Adrenal gland (tissue), 12 donors: ENCODE results near the gene NPEPL1. TPM values are rescaled to one million over a fixed set of nuclear protein-coding genes. Genes with fewer than 3 reads are reported as not detected.

ENCODE experiments used
- DNase-seq, 7 donors: peaks; one replicate each; pipeline ENCODE4 v3.0.0-alpha.2; 2019 to 2020
- H3K27ac ChIP-seq, 5 donors: fragments of 200-600 bp; sonication (generic) in 4 of 5; 1 replicate in 3 of 5; 2 replicates in 2 of 5; pipeline versions ENCODE4 v1.5.1 to v1.8.0; 2016 to 2020; ENCODE audit warnings: mild to moderate bottlenecking in 1 of 5
- H3K27me3 ChIP-seq: fragments of 200-600 bp; 2 replicates; pipeline ENCODE4 v1.8.0; 2021
- H3K36me3 ChIP-seq, 2 donors: fragments of 200-600 bp; replicated peaks in 1 of 2; 1 replicate in 1 of 2; 2 replicates in 1 of 2; pipeline versions ENCODE4 v1.5.1 to v1.8.0; 2018 to 2022
- H3K4me1 ChIP-seq, 2 donors: fragments of 200-600 bp; replicated peaks in 1 of 2; 1 replicate in 1 of 2; 2 replicates in 1 of 2; pipeline versions ENCODE4 v1.5.1 to v1.8.0; 2018 to 2021
- H3K4me3 ChIP-seq, 4 donors: fragments of 200-600 bp; sonication (generic) in 3 of 4; one replicate each; pipeline ENCODE4 v1.5.1; 2016 to 2018
- H3K9me3 ChIP-seq, 3 donors: fragments of 200-600 bp; sonication (generic) in 1 of 3; replicated peaks in 1 of 3; 1 replicate in 2 of 3; 2 replicates in 1 of 3; pipeline versions ENCODE4 v1.5.1 to v1.8.0; 2016 to 2021
- POLR2A ChIP-seq, 2 donors: fragments of 450-650 bp; IDR thresholded peaks; one replicate each; pipeline ENCODE4 v1.6.1; 2017; ENCODE audit warnings: antibody characterized with exemption in 2 of 2, mild to moderate bottlenecking in 2 of 2, moderate library complexity in 1 of 2
- WGBS, 4 donors: extraction: QIAGEN DNeasy Blood & Tissue Kit in 2 of 4; methylation state at CpG; one replicate each; pipeline versions ENCODE4 v1.1.5 to v1.1.7; 2013 to 2017; 5-methylcytosine and 5-hydroxymethylcytosine counted together
- intact Hi-C, 2 donors: fragments of 100-400 bp; cut with DNase I; formaldehyde crosslinking; loops; one replicate each; pipeline versions ENCODE4 v1.14.1 to v1.15.0; 2022 to 2023
- polyA plus RNA-seq, 3 donors: library from polyadenylated mRNA; stranded (reverse); fragments of 200-250 nt in 2 of 3; fragments of 350-450 nt in 1 of 3; fragmentation: Illumina TruSeq in 1 of 3; extraction: RNeasy Lipid Tissue Mini Kit (QIAGEN cat#74804) in 1 of 3; gene quantifications; one replicate each; pipeline ENCODE4 v1.2.3, GENCODE V29; 2013 to 2014
- total RNA-seq, 9 donors: library from RNA; depleted of rRNA in 4 of 9; stranded (reverse); fragments of >200 nt in 4 of 9; fragments of 120-200 nt in 1 of 9; fragmentation: NEBNext Ultra II Directional in 1 of 9; extraction: Animal tissue kit (Norgen Biotek cat#: 25700) in 1 of 9; gene quantifications; one replicate each; pipeline versions ENCODE4 v1.1.0 to v1.2.4, GENCODE V29; 2013 to 2023
- TF ChIP-seq, protein P1 (sequence below), 6 experiments: fragments of 450-650 bp in 4 of 6; fragments of 200-600 bp in 2 of 6; sonication (generic) in 1 of 6; IDR thresholded peaks; 1 replicate in 5 of 6; 2 replicates in 1 of 6; pipeline versions ENCODE4 v1.5.1 to v1.8.0; 2016 to 2021; ENCODE audit warnings: antibody characterized with exemption in 6 of 6, mild to moderate bottlenecking in 2 of 6, moderate library complexity in 1 of 6
- donor health status: healthy with polysubstance abuse.
- donor health status: Bipolar disorder and iron deficiency.
- donor health status: DM: yes; HTN: yes; CAD: no.
- donor health status: DM: no; HTN: no; CAD: no.
- donor health status: DM: no; HTN: no; CAD: no.
- donor health status: DM: yes; HTN: yes; CAD: no.

NPEPL1 gene
- total and polyA plus RNA-seq, 12 donors = 9.3 to 158 (median 35.2) TPM

DNA sequence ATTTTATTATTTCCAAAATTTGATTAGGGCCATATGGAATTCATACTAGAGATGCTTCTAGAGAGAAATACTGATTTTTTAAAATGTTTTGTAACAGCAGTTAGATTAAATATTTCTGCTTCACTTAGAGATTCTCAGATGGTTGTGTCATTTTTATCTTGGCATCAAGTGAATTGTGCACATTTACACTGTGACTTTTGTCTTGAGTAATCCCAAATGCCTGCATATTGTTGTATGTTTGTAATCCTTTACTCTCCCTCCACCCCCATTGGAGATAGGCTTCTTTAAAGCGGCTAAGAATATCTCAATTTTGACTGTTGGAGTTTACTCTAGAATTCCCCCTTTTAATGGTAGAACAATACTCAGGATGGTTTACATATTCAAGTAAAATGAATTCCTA is 22.5 kb upstream of the NPEPL1 start:
- no peak for TF ChIP-seq POLR2A (IDR thresholded peaks at IDR 0.05)
- TF ChIP-seq, protein P1, sequence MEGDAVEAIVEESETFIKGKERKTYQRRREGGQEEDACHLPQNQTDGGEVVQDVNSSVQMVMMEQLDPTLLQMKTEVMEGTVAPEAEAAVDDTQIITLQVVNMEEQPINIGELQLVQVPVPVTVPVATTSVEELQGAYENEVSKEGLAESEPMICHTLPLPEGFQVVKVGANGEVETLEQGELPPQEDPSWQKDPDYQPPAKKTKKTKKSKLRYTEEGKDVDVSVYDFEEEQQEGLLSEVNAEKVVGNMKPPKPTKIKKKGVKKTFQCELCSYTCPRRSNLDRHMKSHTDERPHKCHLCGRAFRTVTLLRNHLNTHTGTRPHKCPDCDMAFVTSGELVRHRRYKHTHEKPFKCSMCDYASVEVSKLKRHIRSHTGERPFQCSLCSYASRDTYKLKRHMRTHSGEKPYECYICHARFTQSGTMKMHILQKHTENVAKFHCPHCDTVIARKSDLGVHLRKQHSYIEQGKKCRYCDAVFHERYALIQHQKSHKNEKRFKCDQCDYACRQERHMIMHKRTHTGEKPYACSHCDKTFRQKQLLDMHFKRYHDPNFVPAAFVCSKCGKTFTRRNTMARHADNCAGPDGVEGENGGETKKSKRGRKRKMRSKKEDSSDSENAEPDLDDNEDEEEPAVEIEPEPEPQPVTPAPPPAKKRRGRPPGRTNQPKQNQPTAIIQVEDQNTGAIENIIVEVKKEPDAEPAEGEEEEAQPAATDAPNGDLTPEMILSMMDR (IDR thresholded peaks at IDR 0.05) = no peak
- Histone ChIP-seq H3K4me1 (peaks cover 0 to 10% of the 10 kb centered on the region in 2 donors), H3K4me3 (no peak overlapping the region), H3K27ac (no peak overlapping the region), H3K27me3 (no peaks in the 10 kb centered on the region), H3K9me3 (no peaks in the 10 kb centered on the region), H3K36me3 (peaks cover 0 to 67% of the 10 kb centered on the region in 2 donors)
- no peak for DNase-seq
- WGBS, 4 donors = 93 to 100% (median 98%) methylated on average over 1 of the region's 1 CpG
- intact Hi-C loops = no loop called here

DNA sequence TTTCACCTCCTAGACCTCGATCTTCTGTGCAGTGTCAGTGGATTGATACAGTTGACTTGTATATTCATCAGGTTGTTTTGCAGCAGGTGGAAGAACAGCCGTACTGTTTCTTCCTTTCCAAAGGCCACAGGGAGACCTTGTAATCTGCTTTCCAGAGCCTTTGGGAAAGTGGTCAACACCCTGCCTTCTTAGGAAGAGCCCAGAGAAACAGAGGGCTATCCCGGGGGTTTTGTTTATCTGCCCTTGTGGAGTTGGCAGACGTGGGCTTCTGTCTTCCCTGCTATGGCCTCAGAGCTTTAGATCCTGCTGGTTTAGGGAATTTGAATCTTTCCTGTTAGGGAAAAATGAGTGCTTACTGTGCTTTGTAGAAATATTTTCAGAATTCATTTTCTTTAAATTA is 21.9 kb upstream of the NPEPL1 start:
- 56 to 71% (median 61%) methylated on average over 4 of the region's 4 CpGs for WGBS, 4 donors
- H3K36me3 ChIP-seq = peaks cover 0 to 72% of the 10 kb centered on the region in 2 donors
- peaks cover 0 to 4% of the 10 kb centered on the region in 2 donors for H3K4me1 ChIP-seq
- TF ChIP-seq POLR2A (IDR thresholded peaks at IDR 0.05) = no peak
- TF ChIP-seq, protein P1 (IDR thresholded peaks at IDR 0.05) = no peak
- no peak overlapping the region for H3K4me3 ChIP-seq
- H3K9me3 ChIP-seq = no peaks in the 10 kb centered on the region
- intact Hi-C loops = no loop called here
- no peaks in the 10 kb centered on the region for H3K27me3 ChIP-seq
- no peak overlapping the region for H3K27ac ChIP-seq
- DNase-seq = no peak

DNA sequence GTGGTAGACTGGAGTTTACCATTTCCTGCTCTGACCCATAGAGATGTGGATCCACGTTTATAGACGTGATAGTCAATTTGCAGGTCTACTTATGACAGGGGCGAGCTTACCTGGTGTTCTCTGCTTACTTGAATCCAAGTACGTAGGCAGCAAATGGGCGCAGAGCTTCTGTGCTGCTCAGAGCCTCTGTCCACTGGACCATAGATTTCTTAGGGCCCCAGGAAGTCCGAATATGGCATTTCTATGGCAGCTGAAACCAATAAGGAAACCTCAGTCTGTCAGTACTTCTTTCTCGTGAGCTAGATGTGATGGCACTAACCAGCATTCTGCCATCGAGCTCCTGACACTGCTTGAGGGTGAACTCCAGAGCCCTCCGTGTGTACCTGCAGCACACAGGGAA is 19.5 kb upstream of the NPEPL1 start:
- H3K27ac ChIP-seq = peak overlapping the region in 1 of 5 donors; percentile 36
- peak in 1 of 7 donors; percentile 61 for DNase-seq
- H3K27me3 ChIP-seq = no peaks in the 10 kb centered on the region
- no peaks in the 10 kb centered on the region for H3K4me1 ChIP-seq
- 88 to 96% (median 93%) methylated on average over 9 of the region's 9 CpGs for WGBS, 4 donors
- TF ChIP-seq POLR2A (IDR thresholded peaks at IDR 0.05) = no peak
- TF ChIP-seq, protein P1 (IDR thresholded peaks at IDR 0.05) = no peak
- H3K36me3 ChIP-seq = peaks cover 0 to 80% of the 10 kb centered on the region in 2 donors
- H3K4me3 ChIP-seq = no peak overlapping the region
- intact Hi-C loops = no loop called here
- no peaks in the 10 kb centered on the region for H3K9me3 ChIP-seq

DNA sequence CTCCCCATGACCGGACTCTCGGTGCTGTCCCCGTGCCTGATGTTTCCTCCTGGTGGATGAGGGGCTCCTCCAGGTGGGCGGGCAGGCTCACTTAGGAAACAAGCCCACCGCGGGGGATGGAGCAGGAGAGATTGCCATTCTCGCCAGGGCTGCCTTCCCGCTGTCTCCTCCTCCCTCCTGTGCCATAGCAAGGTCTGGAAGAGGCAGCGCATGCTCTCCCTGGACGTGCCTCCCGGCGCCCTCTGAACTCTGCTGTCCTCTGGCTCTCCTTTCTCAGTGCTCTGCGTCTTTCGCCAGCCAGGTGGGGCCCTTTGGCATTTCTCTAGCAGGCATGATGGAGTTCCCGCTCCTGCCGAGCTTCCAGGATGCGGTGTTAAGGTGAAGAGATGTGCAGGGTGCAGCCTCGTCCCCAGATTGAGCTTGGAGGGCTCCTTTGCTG is 17.4 kb upstream of the NPEPL1 start:
- H3K9me3 ChIP-seq = no peaks in the 10 kb centered on the region
- no peak overlapping the region for H3K4me3 ChIP-seq
- H3K27me3 ChIP-seq = no peaks in the 10 kb centered on the region
- TF ChIP-seq, protein P1 (IDR thresholded peaks at IDR 0.05) = no peak
- peaks cover 0 to 73% of the 10 kb centered on the region in 2 donors for H3K36me3 ChIP-seq
- H3K4me1 ChIP-seq = no peaks in the 10 kb centered on the region
- intact Hi-C loops = no loop called here
- DNase-seq = no peak
- H3K27ac ChIP-seq = no peak overlapping the region
- 92 to 95% (median 94%) methylated on average over 15 to 18 of the region's 18 CpGs for WGBS, 4 donors
